CD1c-positive myeloid dendritic cell (primary cell): Measurements from ENCODE around the gene MFSD2A.
"Not testable (repeated sequence)": the region's sequence is repeated elsewhere in the genome, so short reads cannot be mapped to it uniquely, and the experiment has no call there.

ENCODE experiments used
- DNase-seq: peaks from one replicate; pipeline ENCODE4 v3.0.0-alpha.2; 2016; ENCODE audit errors: extremely low spot score

Gene MFSD2A

DNA sequence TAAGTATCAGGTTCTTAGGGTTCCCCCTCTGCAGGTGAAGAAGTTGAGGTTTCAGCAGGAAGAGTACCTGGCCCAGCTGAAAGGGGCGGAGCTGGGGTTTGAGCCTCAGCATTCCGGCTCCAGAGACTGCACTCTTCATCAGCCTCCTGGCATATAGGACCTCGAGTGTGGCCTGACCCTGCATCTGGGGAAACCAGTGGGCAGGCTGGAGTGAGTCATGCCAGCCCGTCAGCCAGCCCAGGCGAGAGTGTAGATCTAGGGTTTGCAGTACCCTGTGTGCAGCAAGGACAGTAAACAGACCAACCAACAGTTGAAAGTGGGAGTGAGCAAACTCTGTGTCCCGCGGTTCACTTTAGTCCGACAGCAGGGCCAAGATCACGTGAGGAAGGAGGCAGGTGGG is 14.1 kb downstream of the MFSD2A start:
- DNase-seq = no peak

DNA sequence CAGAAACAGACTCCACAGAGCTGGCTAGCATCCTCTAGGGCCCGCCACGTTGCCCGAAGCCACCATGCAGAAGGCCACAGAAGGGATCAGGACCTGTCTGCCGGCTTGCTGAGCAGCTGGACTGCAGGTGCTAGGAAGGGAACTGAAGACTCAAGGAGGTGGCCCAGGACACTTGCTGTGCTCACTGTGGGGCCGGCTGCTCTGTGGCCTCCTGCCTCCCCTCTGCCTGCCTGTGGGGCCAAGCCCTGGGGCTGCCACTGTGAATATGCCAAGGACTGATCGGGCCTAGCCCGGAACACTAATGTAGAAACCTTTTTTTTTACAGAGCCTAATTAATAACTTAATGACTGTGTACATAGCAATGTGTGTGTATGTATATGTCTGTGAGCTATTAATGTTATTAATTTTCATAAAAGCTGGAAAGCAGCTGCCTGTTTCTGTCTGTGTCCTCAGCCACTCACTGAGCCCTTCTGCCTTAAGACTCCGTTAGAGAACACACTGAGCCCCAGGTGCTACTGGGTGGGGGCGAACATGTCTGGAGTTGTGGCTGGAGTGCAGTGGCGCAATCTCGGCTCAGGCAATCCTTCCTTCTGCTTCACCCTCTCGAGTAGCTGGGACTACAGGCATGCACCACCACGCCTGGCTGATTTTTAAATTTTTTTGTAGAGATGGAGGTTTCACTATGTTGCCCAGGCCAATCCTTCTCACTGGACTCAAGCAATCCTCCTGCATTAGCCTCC is 14.8 kb downstream of the MFSD2A start:
- DNase-seq = no peak

DNA sequence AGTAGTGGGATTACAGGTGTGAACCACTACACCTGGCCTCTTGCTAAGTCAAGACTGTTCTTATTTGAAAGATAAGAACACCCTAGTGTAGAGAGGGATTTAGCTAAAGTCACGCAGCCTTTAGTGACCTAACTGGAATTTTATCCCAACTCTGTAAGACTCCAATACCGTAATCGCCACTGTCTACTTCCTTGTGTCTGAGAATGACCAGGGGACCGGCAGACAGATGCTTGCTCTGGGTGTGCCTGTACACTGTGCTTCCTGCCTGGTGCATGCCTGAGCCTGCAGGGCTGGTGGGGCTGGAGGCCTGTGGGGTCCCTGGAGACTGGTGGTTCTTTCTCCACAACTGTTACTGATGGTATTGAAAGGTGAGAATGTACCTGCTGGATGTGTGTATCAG is 15.3 kb downstream of the MFSD2A start:
- DNase-seq = no peak

DNA sequence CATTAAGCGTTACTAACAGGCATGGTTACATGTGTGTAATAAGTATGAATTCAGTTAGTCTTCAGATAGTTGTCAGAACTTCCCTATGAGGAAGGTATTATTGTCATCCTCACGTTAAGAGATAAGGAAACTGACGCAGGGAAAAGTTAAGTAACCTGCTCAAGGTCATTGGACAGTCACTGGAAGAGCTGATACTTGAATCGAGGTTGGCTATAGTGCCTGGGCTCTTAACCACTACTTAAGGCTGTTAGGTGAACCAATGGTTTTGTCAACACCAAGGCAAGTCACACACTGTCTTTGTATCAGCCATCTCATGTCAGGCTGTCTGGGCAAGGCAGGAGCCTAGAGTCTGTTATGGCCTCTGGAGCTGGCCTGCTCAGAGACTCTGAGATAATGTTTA is 16.2 kb downstream of the MFSD2A start:
- DNase-seq = no peak

DNA sequence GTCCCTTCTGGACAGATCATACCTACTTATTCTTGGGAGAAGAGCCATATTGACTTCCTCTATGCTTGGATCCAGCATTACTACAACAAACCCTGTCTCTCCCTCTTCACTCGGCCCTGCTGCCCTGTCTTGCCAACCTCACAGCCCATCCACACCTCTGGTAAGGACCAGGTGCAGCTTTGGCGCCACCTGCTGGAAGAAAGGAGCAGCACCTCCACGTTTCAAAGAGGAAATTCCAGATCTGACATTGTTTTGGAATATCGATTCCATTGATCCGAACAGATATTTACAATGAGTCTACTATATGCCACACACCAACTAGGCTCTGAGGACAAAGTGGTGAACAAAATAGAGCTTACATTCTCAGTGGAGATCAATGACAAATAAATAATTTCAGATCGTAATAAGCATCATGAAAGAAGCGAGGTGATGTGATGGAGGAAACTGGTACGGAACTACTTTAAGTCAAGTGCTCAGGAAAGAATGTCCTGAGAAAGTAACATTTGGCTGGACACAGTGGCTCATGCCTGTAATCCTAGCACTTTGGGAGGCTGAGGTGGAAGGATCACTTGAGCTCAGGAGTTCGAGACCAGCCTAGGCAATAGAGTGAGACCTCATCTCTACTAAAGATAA is 18.7 kb downstream of the MFSD2A start:
- peak; percentile 80 for DNase-seq

DNA sequence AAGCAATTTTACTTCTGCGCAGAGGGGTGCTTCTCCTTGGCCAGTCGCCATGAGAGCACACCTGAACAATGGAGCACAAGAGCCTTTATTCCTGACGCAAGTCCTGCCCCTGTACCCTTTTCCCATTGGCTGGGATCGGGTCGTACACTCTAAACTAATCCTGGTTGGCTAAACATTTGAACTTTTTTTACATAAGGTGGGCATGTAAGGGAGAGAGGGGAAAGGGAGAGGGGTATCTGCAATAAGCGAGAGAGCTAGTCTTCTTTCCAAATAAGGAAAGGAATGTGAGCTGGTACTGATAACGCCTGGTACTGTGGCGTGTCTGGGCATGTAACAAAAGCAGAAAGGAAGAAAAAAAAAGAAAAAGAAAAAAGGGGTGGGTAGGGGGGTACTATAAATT is 21.8 kb downstream of the MFSD2A start:
- DNase-seq = no peak

DNA sequence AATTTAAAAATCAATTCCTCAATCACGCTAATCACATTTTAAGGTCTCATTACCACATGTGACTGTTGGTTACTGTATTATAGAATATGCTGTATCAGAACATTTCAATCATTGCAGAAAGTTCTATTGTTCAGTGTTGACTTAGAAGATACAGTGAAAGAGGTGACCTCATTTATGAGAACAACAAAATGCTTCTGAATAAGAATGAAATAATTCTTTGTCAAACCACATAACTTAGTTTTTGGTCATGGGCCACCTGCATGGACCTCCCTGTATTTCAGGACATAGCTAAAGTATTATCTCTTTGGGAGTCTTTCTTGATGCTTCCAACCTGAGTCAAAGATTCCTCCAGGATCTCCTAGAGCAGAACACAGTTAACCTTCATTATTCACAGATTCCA is 22.3 kb downstream of the MFSD2A start:
- DNase-seq = no peak

DNA sequence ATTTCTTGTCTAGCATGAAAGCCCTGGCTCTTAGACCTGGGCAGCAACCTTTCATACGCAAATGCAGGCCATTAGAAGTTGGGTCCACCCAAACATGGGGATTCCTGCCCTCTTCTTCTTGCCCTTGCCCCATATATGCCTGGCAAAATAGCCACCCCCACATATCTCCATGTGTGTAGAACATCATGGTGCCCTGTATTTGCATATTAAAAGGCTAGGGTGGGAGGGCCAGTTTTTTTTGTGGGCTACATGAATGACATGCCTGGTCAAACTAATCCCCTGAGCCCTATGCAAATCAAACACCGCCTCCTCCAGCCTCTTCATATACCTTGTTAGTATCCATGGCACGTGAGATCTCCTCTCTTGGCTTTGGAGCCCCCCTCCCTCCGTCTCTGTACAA is 24.7 kb downstream of the MFSD2A start:
- no peak for DNase-seq

DNA sequence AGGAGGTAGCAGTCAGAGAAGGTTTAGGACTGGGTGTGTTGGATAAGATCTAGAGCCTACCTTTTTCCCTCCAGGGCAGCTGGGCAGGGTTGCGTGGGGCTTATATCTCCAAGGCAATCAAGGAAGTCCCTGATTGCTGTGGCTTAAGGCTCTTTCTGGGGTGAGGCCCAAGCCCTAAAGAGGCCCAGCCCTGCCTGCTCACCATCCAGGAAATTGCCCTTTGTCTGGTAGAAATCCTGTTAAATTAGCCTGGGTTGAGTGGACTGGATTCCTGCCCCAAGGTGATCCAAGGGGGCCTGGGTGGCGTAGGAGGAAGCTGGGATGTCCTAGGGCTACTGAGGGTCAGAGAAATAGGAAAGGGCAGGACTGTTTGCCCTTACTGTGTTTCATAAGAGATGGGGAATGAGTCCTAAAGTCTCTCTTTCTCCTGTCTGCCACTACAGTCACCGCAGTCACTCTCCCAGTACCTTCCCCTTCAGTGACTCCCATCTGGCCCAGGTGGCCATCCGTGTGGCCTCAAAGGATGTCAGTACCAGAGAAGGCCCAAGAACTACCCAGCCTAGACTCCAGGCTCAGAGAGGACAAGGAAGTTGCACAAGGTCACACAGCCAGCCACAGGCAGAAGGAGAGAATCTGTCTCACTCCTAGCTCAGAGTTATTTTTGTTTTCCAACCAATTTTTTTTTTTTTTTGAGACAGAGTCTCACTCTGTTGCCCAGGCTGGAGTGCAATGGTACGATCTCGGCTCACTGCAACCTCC is 25.8 kb downstream of the MFSD2A start:
- DNase-seq = no peak

DNA sequence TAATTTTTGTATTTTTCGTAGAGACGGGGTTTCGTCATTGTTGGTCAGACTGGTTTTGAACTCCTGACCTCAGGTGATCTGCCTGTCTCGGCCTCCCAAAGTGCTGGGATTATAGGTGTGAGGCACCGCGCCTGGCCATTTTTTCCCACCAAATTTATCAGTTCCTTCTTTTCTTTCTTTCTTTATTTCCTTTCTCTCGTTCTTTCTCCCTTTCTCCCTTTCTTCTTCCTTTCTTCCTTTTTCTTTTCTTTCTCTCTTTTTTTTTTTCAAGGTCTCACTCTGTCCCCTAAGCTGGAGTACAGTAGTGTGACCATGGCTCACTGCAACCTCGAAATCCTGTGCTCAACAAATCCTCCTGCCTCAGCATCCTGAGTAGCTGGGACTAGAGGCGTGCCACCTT is 26.4 kb downstream of the MFSD2A start:
- DNase-seq = no peak

DNA sequence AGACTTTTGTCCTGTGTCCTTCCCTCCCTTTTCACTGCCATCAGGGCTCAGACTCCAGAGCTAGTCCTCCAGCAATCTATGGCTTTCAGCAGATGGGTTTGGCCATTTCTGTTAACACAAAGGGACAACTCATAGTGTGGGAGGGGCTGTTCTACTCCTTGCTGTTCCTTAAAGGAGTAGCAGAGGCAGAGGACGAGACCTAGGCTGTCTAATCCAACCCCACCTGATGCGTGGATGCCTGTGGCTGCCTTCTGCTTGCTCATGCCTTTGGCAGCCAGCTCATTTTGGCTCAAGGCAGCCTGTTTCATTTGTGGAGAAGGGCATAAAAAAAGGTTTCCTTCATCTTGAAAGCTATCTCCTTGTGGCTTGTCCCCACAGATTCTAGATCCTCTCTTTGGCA is 27.0 kb downstream of the MFSD2A start:
- DNase-seq = no peak

DNA sequence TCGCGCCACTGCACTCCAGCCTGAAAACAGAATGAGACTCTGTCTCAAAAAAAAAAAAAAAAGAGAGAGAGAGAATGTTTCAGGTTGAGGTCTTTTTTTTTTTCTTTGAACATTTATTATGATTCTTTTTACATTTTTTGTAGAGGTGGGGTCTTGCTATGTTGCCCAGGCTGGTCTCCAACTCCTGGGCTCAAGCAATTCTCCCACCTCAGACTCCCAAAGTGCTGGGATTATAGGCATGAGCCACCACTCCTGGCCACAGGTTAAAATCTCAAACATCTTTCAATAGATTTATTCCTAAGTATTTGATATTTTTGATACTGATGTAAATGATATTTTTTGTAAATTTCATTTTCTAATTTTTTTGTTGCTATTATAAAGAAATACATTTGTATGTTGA is 29.5 kb downstream of the MFSD2A start:
- DNase-seq = not testable (repeated sequence)

DNA sequence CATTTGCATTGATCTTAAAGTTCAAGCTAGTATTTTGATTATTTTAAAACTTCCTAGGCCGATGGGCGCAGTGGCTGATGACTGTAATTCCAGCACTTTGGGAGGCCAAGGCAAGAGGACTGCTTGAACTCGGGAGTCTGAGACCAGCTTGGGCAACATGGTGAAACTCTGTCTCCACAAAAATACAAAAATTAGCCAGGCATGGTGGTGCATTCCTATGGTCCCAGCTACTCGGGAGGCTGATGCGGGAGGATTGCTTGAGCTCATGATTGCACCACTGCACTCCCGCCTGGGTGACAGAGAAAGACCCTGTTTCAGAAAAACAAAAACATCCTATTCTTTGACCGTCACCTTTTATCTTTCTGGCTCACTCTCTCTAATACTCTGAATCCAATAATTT is 30.0 kb downstream of the MFSD2A start:
- no peak for DNase-seq

DNA sequence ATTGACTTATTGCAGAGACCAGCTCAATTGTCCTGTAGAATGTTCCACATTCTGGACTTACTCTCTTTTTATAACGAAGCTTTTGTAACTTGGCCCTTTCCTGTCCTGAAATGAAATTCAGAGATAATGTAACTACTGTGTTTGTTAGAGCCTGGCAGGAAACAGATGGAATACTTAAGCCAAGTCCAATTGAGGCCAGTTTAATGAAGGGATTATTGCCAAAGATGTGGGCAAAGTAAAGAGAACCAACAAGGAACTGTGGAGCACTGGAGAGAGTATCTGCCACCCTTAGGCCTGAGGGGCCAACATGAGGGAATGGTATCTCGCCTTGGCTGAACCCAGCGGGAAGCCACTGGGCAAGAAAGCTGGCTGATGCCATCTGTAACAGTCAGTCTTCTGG is 32.9 kb downstream of the MFSD2A start:
- DNase-seq = no peak

DNA sequence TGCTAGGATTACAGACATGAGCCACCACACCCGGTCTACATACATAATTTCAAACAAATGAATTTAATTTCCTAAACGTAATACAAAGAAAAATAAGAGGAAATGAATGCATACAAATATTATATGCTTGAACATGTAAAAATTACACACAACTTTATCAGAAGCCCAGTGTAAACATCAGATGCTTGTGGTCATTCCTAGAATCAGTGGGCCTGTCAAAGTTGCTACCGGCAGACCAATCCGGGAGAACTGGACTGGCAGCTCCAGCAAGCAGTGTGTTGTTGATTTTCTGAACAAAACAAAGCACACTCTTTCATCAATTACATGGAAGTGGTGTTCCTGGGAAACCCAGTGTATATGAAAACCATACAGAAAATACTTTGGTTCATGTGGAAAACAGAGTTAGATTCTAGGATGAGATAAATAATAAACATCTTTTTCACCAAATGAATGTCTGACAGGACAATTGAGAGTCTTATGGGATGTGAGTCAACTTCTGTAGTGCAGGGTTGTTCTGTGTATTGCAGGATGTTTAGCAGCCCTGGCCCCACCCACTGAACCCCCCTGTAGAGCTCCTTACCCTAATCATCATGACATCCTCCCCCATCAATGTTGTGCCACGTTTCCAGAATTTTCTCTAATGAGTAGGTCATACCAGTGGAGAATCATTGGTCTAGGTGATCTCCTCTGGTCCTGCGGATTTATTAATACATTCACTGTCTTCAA is 33.8 kb downstream of the MFSD2A start:
- no peak for DNase-seq

DNA sequence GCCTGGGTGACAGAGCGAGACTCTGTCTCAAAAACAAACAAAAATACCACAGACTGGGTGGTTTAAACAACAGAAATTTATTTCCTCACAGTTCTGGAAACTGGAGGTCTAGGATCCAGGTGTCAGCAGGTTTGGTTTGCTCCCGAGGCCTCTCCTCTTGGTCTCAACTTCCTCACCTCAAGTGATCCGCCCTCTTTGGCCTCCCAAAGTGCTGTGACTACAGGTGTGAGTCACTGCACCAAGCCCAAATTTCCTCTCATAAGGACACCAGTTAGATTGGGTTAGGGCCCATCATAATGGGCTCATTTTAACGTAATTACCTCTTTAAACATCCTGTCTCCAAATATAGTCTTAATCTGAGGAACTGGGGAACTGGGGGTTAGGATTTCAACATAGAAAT is 35.5 kb downstream of the MFSD2A start:
- no peak for DNase-seq

DNA sequence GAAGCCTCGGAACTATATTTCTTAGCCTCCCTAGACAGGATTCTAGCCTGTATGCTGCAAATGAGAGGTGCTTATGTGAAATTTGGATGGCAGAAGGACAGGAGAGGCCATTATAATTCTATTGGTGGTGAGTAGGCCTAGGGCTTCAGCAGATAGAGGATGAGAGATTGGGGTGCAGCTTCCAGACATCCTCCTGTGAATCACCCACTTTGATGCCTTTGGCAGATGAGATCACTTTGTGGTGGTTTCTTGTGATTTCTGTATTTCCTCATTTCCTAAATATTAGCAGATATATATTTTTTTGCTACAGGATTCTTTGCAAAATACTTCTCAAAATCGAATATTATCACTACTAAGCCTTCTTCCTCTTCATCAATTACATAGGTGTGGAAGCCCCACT is 37.3 kb downstream of the MFSD2A start:
- peak; percentile 80 for DNase-seq

DNA sequence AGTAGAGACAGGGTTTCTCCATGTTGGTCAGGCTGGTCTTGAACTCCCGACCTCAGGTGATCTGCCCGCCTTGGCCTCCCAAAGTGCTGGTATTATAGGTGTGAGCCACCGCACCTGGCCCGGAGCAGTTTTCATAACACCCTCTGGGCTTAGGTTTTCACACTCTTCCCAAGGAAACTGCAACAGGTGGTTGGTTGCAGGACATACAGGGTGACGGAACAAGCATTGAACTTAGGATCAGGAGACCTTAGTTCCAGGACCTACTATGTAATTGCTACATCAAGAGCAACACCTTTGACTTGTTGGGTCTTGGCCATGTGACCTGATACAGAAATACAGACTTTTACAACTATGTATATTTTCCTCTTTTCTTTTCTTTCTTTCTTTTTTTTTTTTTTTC is 37.9 kb downstream of the MFSD2A start:
- DNase-seq = no peak

DNA sequence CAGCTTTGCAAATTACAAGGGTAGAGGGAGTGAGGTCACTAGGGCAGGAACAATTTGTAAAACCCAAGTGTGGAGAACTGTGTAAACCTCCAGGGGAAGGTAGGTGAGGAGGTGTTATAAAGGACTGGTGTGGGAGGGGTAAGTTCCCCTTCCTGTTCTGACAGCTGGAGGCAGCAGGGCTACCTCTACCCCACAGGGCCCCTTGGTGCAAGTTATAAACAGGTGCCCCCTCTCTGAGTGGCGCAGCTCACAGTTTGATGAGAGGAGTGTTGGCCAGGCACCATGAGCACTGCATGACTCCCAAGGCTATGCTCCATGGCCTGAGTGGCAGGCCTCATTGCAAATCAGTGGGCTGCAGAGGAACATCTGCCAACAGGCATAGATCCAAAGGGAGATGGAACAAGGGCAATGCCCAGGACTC is 41.0 kb downstream of the MFSD2A start:
- DNase-seq = peak; percentile 41

DNA sequence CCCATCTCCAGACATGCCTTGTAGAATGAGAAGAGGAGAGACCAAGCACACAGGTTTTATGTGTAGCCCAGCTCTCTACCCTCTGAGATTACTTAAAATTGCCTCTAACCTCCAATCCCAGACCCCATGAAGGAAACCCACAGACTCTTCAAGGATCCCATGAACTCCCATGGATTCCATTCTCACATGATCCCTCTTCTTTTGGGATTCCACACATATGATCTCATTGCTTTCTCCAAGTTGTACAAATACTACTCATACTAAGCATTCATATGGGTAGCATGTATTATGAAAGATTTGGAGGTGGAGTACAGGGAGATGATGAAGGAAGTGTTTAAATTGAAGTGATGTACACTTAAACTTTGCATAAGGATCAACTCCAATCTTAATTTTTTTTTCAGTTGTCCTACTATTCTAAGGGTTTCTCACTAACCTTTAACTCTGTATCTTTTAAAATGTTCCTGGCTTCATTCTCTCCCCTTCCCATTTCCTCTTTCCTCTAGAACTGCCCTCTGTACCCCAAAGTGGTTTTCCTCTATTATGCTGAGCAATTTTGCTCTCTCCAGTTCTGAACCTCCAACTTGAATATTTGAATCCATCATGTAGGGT is 41.6 kb downstream of the MFSD2A start:
- no peak for DNase-seq

DNA sequence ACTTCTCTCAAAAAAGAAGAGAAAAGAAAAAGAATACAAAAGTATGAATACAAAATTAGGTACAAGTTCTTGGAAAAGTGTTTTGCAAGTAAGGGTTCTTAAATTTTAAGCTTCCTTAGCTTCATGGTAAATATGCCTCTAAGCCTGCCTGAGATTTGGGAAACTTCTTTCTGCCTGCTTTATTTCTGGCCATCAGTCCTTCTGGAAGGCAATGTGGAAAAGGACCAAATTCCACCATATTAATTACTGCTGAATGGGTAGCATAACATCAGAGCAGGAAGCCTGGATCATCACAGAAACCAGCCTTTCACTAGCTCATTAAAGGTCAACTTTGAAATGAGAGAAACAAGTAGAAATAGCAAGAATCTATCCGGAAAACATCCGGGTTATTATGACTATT is 46.5 kb downstream of the MFSD2A start:
- DNase-seq = no peak
